ENCODE results near the gene CERK. TPM values are rescaled to one million over a fixed set of nuclear protein-coding genes. Genes with fewer than 3 reads are reported as not detected.

The CERK gene
- total and polyA plus RNA-seq, 4 donors = 7.9 to 24.3 (median 10.2) TPM

DNA sequence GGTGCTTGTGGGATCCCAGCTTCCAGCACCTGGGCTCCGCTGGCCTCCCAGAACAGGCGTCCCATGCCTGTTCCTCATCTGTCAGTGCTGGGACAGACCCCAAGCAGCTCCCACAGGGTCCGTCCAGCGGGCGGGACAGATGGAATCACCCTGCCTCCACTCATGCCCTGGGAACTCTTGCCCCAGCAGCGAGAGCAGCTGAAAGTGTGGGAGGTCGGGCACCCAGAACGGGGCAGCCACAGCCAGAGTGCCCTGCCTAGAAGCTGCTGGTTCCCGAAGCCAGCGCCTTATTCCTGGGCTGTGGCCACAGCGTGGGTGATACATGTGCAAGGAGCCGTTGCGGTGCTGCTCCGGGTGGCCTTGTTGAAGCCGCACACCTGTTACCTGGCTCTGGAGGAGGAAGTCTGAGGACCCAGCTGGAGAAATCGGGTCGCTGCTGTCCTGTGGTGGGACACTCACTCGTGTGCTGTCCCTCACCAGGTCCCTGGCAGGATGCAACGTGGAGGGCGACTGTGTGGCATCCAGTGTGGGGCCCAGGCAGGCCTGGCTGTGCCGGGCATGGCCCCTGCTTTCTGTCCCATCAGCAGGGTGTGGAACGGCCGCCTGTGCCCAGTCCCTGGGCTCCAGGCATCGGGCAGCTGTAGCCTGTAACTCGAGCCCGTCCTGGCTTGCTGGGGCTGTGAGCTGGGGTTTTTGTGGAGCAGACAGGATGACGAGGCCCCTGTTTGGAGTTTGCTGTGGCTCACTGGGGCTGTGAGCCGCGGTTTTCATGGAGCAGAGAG lies 101.6 kb downstream of the CERK start:
- H3K4me1 ChIP-seq (ENCODE audit: control insufficient read depth in 4 of 4, insufficient read depth in 4 of 4, low read length in 3 of 4) = peaks cover 0 to 40% (median 14%) of the 10 kb centered on the region in 4 donors
- no peak for TF ChIP-seq RAD21 (IDR thresholded peaks at IDR 0.05)
- TF ChIP-seq, protein P1, sequence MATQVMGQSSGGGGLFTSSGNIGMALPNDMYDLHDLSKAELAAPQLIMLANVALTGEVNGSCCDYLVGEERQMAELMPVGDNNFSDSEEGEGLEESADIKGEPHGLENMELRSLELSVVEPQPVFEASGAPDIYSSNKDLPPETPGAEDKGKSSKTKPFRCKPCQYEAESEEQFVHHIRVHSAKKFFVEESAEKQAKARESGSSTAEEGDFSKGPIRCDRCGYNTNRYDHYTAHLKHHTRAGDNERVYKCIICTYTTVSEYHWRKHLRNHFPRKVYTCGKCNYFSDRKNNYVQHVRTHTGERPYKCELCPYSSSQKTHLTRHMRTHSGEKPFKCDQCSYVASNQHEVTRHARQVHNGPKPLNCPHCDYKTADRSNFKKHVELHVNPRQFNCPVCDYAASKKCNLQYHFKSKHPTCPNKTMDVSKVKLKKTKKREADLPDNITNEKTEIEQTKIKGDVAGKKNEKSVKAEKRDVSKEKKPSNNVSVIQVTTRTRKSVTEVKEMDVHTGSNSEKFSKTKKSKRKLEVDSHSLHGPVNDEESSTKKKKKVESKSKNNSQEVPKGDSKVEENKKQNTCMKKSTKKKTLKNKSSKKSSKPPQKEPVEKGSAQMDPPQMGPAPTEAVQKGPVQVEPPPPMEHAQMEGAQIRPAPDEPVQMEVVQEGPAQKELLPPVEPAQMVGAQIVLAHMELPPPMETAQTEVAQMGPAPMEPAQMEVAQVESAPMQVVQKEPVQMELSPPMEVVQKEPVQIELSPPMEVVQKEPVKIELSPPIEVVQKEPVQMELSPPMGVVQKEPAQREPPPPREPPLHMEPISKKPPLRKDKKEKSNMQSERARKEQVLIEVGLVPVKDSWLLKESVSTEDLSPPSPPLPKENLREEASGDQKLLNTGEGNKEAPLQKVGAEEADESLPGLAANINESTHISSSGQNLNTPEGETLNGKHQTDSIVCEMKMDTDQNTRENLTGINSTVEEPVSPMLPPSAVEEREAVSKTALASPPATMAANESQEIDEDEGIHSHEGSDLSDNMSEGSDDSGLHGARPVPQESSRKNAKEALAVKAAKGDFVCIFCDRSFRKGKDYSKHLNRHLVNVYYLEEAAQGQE (IDR thresholded peaks at IDR 0.05) = no peak
- no peak for TF ChIP-seq TAF1 (conservative IDR thresholded peaks at IDR 0.05)
- TF ChIP-seq GABPA (IDR thresholded peaks at IDR 0.05 in 1 of 2, conservative IDR thresholded peaks at IDR 0.05 in 1 of 2) = no peak
- no peak for TF ChIP-seq FOXA1 (IDR thresholded peaks at IDR 0.05)
- no peak for TF ChIP-seq HNF4A (conservative IDR thresholded peaks at IDR 0.05)
- no peak for TF ChIP-seq NR2F2 (IDR thresholded peaks at IDR 0.05)
- TF ChIP-seq, protein P2, sequence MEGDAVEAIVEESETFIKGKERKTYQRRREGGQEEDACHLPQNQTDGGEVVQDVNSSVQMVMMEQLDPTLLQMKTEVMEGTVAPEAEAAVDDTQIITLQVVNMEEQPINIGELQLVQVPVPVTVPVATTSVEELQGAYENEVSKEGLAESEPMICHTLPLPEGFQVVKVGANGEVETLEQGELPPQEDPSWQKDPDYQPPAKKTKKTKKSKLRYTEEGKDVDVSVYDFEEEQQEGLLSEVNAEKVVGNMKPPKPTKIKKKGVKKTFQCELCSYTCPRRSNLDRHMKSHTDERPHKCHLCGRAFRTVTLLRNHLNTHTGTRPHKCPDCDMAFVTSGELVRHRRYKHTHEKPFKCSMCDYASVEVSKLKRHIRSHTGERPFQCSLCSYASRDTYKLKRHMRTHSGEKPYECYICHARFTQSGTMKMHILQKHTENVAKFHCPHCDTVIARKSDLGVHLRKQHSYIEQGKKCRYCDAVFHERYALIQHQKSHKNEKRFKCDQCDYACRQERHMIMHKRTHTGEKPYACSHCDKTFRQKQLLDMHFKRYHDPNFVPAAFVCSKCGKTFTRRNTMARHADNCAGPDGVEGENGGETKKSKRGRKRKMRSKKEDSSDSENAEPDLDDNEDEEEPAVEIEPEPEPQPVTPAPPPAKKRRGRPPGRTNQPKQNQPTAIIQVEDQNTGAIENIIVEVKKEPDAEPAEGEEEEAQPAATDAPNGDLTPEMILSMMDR (IDR thresholded peaks at IDR 0.05; ENCODE audit: low read depth, low read length, missing input control) = no peak
- no peak for TF ChIP-seq RXRA (IDR thresholded peaks at IDR 0.05)
- no peak for TF ChIP-seq YY1 (IDR thresholded peaks at IDR 0.05)
- no peak for TF ChIP-seq HNF4G (IDR thresholded peaks at IDR 0.05)
- no peak for TF ChIP-seq FOXA2 (IDR thresholded peaks at IDR 0.05)
- TF ChIP-seq, protein P3, sequence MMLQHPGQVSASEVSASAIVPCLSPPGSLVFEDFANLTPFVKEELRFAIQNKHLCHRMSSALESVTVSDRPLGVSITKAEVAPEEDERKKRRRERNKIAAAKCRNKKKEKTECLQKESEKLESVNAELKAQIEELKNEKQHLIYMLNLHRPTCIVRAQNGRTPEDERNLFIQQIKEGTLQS (IDR thresholded peaks at IDR 0.05) = no peak
- TF ChIP-seq, protein P4, sequence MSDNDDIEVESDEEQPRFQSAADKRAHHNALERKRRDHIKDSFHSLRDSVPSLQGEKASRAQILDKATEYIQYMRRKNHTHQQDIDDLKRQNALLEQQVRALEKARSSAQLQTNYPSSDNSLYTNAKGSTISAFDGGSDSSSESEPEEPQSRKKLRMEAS (IDR thresholded peaks at IDR 0.05) = no peak
- no peak for TF ChIP-seq JUND (IDR thresholded peaks at IDR 0.05)
- TF ChIP-seq, protein P5, sequence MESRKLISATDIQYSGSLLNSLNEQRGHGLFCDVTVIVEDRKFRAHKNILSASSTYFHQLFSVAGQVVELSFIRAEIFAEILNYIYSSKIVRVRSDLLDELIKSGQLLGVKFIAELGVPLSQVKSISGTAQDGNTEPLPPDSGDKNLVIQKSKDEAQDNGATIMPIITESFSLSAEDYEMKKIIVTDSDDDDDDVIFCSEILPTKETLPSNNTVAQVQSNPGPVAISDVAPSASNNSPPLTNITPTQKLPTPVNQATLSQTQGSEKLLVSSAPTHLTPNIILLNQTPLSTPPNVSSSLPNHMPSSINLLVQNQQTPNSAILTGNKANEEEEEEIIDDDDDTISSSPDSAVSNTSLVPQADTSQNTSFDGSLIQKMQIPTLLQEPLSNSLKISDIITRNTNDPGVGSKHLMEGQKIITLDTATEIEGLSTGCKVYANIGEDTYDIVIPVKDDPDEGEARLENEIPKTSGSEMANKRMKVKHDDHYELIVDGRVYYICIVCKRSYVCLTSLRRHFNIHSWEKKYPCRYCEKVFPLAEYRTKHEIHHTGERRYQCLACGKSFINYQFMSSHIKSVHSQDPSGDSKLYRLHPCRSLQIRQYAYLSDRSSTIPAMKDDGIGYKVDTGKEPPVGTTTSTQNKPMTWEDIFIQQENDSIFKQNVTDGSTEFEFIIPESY (IDR thresholded peaks at IDR 0.05) = no peak
- no peak for TF ChIP-seq SP1 (IDR thresholded peaks at IDR 0.05)
- no peak for TF ChIP-seq EGR1 (IDR thresholded peaks at IDR 0.05; ENCODE audit: low read depth in 2 of 2)
- 41% methylated on average over 29 of the region's 29 CpGs for WGBS
- no peak for DNase-seq (ENCODE audit: low spot score)
- no peaks in the 10 kb centered on the region for H3K9me3 ChIP-seq (ENCODE audit: control insufficient read depth in 4 of 4, low read length in 3 of 4)
- peak overlapping the region; percentile 77 to 93 for H3K27ac ChIP-seq (ENCODE audit: low read depth in 1 of 2, low read length in 2 of 2)
- H3K9ac ChIP-seq (ENCODE audit: low read depth in 1 of 2, low read length in 2 of 2) = peak overlapping the region in 1 of 2 donors; percentile 50
- H3K27me3 ChIP-seq (ENCODE audit: control insufficient read depth in 4 of 4, insufficient read depth in 4 of 4, low read length in 3 of 4) = no peaks in the 10 kb centered on the region
- peak overlapping the region; percentile 11 to 47 (median 11) for H3K4me3 ChIP-seq (ENCODE audit: low read depth in 1 of 3, low read length in 3 of 3)
- no peaks in the 10 kb centered on the region for H3K36me3 ChIP-seq (ENCODE audit: control insufficient read depth in 4 of 4, insufficient read depth in 3 of 4, low read depth in 1 of 4, low read length in 3 of 4)
